MM.1S (cell line): Measurements from ENCODE around the gene SPOP.

Source experiments
- DNase-seq: peaks from one replicate; pipeline ENCODE4 v3.0.0-alpha.2; 2015
- H2AFZ ChIP-seq: fragments of 300-600 bp; sonication (generic); 2 replicates; pipeline ENCODE4 v1.6.0; 2016; ENCODE audit warnings: antibody characterized with exemption, low read length
- H3F3A ChIP-seq: fragments of 300-600 bp; sonication (generic); 2 replicates; pipeline ENCODE4 v1.6.1; 2016; ENCODE audit warnings: mild to moderate bottlenecking, antibody characterized with exemption, low read length, moderate library complexity, mixed read lengths; ENCODE audit not compliant: insufficient read depth
- H3K27ac ChIP-seq: fragments of 300-600 bp; sonication (generic); 2 replicates; pipeline ENCODE4 v1.5.1; 2016; ENCODE audit warnings: mild to moderate bottlenecking, low read length
- H3K27me3 ChIP-seq: fragments of 300-600 bp; sonication (generic); replicated peaks from 2 replicates; pipeline ENCODE4 v1.6.0; 2016; ENCODE audit warnings: low read length; ENCODE audit not compliant: insufficient read depth
- H3K36me3 ChIP-seq: fragments of 300-600 bp; sonication (generic); replicated peaks from 2 replicates; pipeline ENCODE4 v1.6.1; 2016; ENCODE audit warnings: mild to moderate bottlenecking, low read length, mixed read lengths; ENCODE audit not compliant: insufficient read depth
- H3K4me1 ChIP-seq: fragments of 300-600 bp; sonication (generic); 2 replicates; pipeline ENCODE4 v1.6.1; 2016; ENCODE audit warnings: low read length, mixed read lengths
- H3K4me2 ChIP-seq: fragments of 300-600 bp; sonication (generic); 2 replicates; pipeline ENCODE4 v1.6.0; 2016; ENCODE audit warnings: low read depth, low read length
- H3K4me3 ChIP-seq: fragments of 300-600 bp; sonication (generic); 2 replicates; pipeline ENCODE4 v1.5.1; 2016; ENCODE audit warnings: low read length, mixed read lengths
- H3K79me2 ChIP-seq: fragments of 300-600 bp; sonication (generic); 2 replicates; pipeline ENCODE4 v1.6.1; 2016; ENCODE audit warnings: mixed run types, low read length, mixed read lengths
- H3K9ac ChIP-seq: fragments of 300-600 bp; sonication (generic); 2 replicates; pipeline ENCODE4 v1.6.1; 2016; ENCODE audit warnings: low read length, mixed read lengths
- H3K9me2 ChIP-seq: fragments of 300-600 bp; sonication (generic); replicated peaks from 2 replicates; pipeline ENCODE4 v1.6.1; 2016; ENCODE audit warnings: mild to moderate bottlenecking, low read length, mixed read lengths; ENCODE audit not compliant: insufficient read depth
- H3K9me3 ChIP-seq: fragments of 300-600 bp; sonication (generic); replicated peaks from 2 replicates; pipeline ENCODE4 v1.6.1; 2016; ENCODE audit warnings: mild to moderate bottlenecking, low read length, mixed read lengths; ENCODE audit not compliant: insufficient read depth
- H4K20me1 ChIP-seq: fragments of 300-600 bp; sonication (generic); 2 replicates; pipeline ENCODE4 v1.6.1; 2016; ENCODE audit warnings: mild to moderate bottlenecking, low read length, moderate library complexity, mixed read lengths; ENCODE audit not compliant: insufficient read depth
- CTCF ChIP-seq: fragments of 300-600 bp; sonication (generic); IDR thresholded peaks from 2 replicates; pipeline ENCODE4 v1.5.1; 2016; ENCODE audit warnings: antibody characterized with exemption, low read length, mixed read lengths
- EZH2 ChIP-seq: fragments of 300-600 bp; sonication (generic); optimal IDR thresholded peaks from 2 replicates; pipeline ENCODE3; 2017; ENCODE audit warnings: low read depth, mild to moderate bottlenecking, antibody characterized with exemption, low read length, mixed read lengths
- EZH2phosphoT487 ChIP-seq: fragments of 300-600 bp; sonication (generic); IDR thresholded peaks from 2 replicates; pipeline ENCODE4 v1.6.1; 2018; ENCODE audit warnings: antibody characterized with exemption, low read length

SPOP gene

DNA sequence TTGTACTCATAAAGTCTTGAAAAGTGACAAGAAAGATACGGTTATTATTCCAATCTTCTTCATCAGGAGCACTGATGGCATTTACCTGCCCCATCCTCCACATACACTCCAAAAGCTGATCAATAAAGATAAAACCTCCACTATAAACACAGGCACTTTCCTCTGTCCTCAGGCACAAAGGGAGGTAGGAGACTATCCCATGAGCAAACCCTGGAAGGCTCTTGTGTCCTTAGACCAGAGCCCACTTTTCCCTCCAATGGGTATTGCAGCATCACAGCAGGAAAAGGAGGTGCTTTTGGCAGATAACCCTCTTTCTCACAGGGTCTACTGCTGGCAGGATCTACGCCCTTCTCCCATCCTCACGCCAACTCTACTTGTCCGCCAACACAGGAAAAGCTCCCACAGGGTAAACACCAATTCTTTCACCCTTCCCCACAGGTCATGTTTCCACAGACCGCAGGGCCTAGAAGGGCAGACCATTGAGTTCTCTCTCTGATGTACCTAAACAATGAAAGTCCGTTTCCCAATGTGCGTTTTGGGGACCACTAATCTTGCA lies 73.5 kb downstream of the SPOP start:
- DNase-seq = no peak
- no peak overlapping the region for H3K4me2 ChIP-seq
- H3F3A ChIP-seq = no peaks in the 10 kb centered on the region
- H3K27ac ChIP-seq = no peak overlapping the region
- H3K4me3 ChIP-seq = no peak overlapping the region
- 0 out of 2 replicates have a peak, but pooled peaks cover 7% of the 10 kb centered on the region for H3K36me3 ChIP-seq
- no peaks in the 10 kb centered on the region for H3K79me2 ChIP-seq
- no peaks in the 10 kb centered on the region for H3K27me3 ChIP-seq
- no peaks in the 10 kb centered on the region for H4K20me1 ChIP-seq
- H3K9me3 ChIP-seq = no peaks in the 10 kb centered on the region
- H3K9ac ChIP-seq = no peak overlapping the region
- no peaks in the 10 kb centered on the region for H3K9me2 ChIP-seq
- no peak overlapping the region for H2AFZ ChIP-seq
- no peaks in the 10 kb centered on the region for H3K4me1 ChIP-seq
- TF ChIP-seq EZH2phosphoT487 (no peak), CTCF (no peak), EZH2 (no peak)

DNA sequence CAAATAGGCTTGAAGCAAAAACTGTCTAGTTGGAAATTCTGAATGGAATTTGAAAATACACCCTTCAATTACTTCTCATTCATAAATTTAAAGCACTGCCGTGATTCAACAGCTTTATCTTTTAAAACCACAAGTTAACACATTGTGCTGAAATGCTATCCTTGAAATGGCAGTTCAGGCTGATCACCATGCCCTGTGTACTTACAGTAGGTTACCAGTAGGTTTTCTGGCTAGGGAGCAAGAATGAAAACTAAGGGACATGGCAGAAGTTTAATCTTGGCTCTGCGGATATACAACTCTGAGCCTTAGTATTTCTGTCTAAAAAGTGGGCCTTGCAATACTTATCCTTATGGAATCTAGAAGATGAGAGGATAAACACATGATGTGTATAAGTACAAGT lies 74.2 kb downstream of the SPOP start:
- no peak overlapping the region for H3K27ac ChIP-seq
- no peak overlapping the region for H2AFZ ChIP-seq
- 0 out of 2 replicates have a peak, but pooled peaks cover 7% of the 10 kb centered on the region for H3K36me3 ChIP-seq
- no peaks in the 10 kb centered on the region for H3K4me1 ChIP-seq
- H3F3A ChIP-seq = no peaks in the 10 kb centered on the region
- no peaks in the 10 kb centered on the region for H4K20me1 ChIP-seq
- no peak for DNase-seq
- no peak overlapping the region for H3K4me3 ChIP-seq
- no peak for TF ChIP-seq EZH2
- no peaks in the 10 kb centered on the region for H3K79me2 ChIP-seq
- no peak overlapping the region for H3K9ac ChIP-seq
- H3K9me3 ChIP-seq = no peaks in the 10 kb centered on the region
- no peak overlapping the region for H3K4me2 ChIP-seq
- H3K9me2 ChIP-seq = no peaks in the 10 kb centered on the region
- no peaks in the 10 kb centered on the region for H3K27me3 ChIP-seq

DNA sequence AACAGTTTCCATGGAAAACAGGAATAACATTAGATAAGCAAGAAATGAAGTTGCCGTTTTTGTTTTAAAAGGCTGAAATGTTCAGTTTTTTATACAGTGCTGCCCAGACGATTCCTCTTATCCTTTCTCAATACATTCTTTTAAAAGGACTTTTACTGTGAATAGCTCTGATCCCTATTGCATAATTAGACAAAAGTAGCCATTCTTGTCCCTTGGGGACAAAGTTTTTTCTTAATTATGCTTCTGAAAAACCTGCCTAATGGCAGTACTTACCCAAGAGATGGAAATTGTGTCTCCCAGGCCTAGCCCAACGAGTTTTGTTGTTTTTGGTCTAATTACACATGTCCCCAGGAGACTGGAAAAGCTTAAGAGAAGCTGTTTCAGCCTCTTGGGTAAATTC lies 74.7 kb downstream of the SPOP start:
- Histone ChIP-seq H3K36me3 (0 out of 2 replicates have a peak, but pooled peaks cover 7% of the 10 kb centered on the region), H3K4me2 (no peak overlapping the region), H3K27ac (no peak overlapping the region)

DNA sequence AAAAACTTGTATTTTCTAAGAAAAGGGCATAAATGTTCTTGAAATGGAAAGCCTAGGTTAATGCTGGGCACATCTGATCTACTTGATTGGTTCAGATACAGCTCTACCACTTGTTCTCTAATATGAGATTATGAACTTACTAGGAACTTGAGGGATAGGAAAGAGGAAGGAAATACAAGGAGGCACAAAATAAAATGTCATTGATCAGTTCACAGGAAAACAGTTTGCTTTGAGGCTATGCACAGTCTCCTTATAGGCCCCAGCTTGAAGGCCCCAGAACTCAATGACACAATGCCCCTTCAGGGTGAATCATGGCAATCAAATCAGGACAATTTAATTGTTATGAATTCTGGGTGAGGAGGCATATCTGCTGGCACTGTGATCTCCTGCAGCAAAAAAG lies 75.1 kb downstream of the SPOP start:
- Histone ChIP-seq H3K4me3 (no peak overlapping the region), H3K4me2 (no peak overlapping the region), H3K79me2 (no peaks in the 10 kb centered on the region), H2AFZ (no peak overlapping the region), H3K9me3 (no peaks in the 10 kb centered on the region), H3K27me3 (no peaks in the 10 kb centered on the region), H3F3A (no peaks in the 10 kb centered on the region), H3K27ac (no peak overlapping the region), H3K4me1 (no peaks in the 10 kb centered on the region), H3K36me3 (0 out of 2 replicates have a peak, but pooled peaks cover 7% of the 10 kb centered on the region), H4K20me1 (no peaks in the 10 kb centered on the region), H3K9ac (no peak overlapping the region), H3K9me2 (no peaks in the 10 kb centered on the region)
- TF ChIP-seq EZH2phosphoT487 (no peak), CTCF (no peak), EZH2 (no peak)
- DNase-seq = no peak

More for the DNA sequence above, 74.7 kb downstream of the SPOP start:
- no peaks in the 10 kb centered on the region for H3K27me3 ChIP-seq
- TF ChIP-seq EZH2phosphoT487 = no peak
- DNase-seq = no peak
- H4K20me1 ChIP-seq = no peaks in the 10 kb centered on the region
- H3K4me3 ChIP-seq = no peak overlapping the region
- no peak overlapping the region for H3K9ac ChIP-seq
- H3K9me2 ChIP-seq = no peaks in the 10 kb centered on the region
- H3K79me2 ChIP-seq = no peaks in the 10 kb centered on the region
- H2AFZ ChIP-seq = no peak overlapping the region
- H3K9me3 ChIP-seq = no peaks in the 10 kb centered on the region
- H3K4me1 ChIP-seq = no peaks in the 10 kb centered on the region
- H3F3A ChIP-seq = no peaks in the 10 kb centered on the region
